Nephron (organoid): ENCODE measurements around the gene ATXN1.

Experiments used
- H3K27ac Mint-ChIP-seq, 3 experiments: 2 replicates each; pipeline ENCODE4 v1.8.0; 2020; ENCODE audit warnings: mixed read lengths in 3 of 3, mild to moderate bottlenecking in 2 of 3, moderate library complexity in 1 of 3
- H3K27me3 Mint-ChIP-seq: 2 replicates; pipeline ENCODE4 v1.8.0; 2021; ENCODE audit warnings: low read depth, mild to moderate bottlenecking, moderate library complexity, mixed read lengths
- H3K36me3 Mint-ChIP-seq: 2 replicates; pipeline ENCODE4 v1.8.0; 2020; ENCODE audit warnings: low read depth, mixed read lengths
- H3K4me1 Mint-ChIP-seq: 2 replicates; pipeline ENCODE4 v1.8.0; 2020; ENCODE audit warnings: mixed read lengths
- H3K4me3 Mint-ChIP-seq, 3 experiments: 2 replicates each; pipeline ENCODE4 v1.8.0; 2020; ENCODE audit warnings: mild to moderate bottlenecking in 3 of 3, mixed read lengths in 3 of 3, moderate library complexity in 2 of 3
- H3K9me3 Mint-ChIP-seq: 2 replicates; pipeline ENCODE4 v1.8.0; 2020; ENCODE audit warnings: mixed read lengths
- CTCF ChIP-seq, 3 experiments: fragments of 200-600 bp; sonication (generic); IDR thresholded peaks; one replicate each; pipeline ENCODE4 v1.5.0; 2021; ENCODE audit warnings: antibody characterized with exemption in 3 of 3; ENCODE audit not compliant: unreplicated experiment in 3 of 3

The ATXN1 gene

GRCh38 chr6:16730738-16731477 lies 30.4 kb downstream of the ATXN1 start:
- Mint-ChIP-seq H3K4me3 (peak overlapping the region in 1 of 3 experiments; percentile 9), H3K9me3 (no peaks in the 10 kb centered on the region), H3K36me3 (peaks cover 6% of the 10 kb centered on the region), H3K4me1 (peaks cover 42% of the 10 kb centered on the region), H3K27ac (peak overlapping the region; percentile 13 to 64 (median 53)), H3K27me3 (no peaks in the 10 kb centered on the region)
- no peak for TF ChIP-seq CTCF (IDR thresholded peaks at IDR 0.05; ENCODE audit: unreplicated experiment in 3 of 3)

- H3K9me3 Mint-ChIP-seq, result no peaks in the 10 kb centered on the region
- H3K27ac Mint-ChIP-seq, result peak overlapping the region in 2 of 3 experiments; percentile 71 to 77
- no peak for TF ChIP-seq CTCF (IDR thresholded peaks at IDR 0.05; ENCODE audit: unreplicated experiment in 3 of 3)
- no peaks in the 10 kb centered on the region for H3K27me3 Mint-ChIP-seq
- peaks cover 52% of the 10 kb centered on the region for H3K4me1 Mint-ChIP-seq
- no peak overlapping the region for H3K4me3 Mint-ChIP-seq
- peaks cover 6% of the 10 kb centered on the region for H3K36me3 Mint-ChIP-seq
Observed at GRCh38 chr6:16729744-16730143, 31.5 kb downstream of the ATXN1 start.

- Mint-ChIP-seq H3K9me3 (no peaks in the 10 kb centered on the region), H3K4me1 (peaks cover 57% of the 10 kb centered on the region), H3K36me3 (peaks cover 3% of the 10 kb centered on the region), H3K4me3 (no peak overlapping the region), H3K27me3 (no peaks in the 10 kb centered on the region), H3K27ac (peak overlapping the region; percentile 71 to 89 (median 77))
- TF ChIP-seq CTCF (IDR thresholded peaks at IDR 0.05; ENCODE audit: unreplicated experiment in 3 of 3), result no peak
Observed at GRCh38 chr6:16729183-16729691, 32.0 kb downstream of the ATXN1 start.

GRCh38 chr6:16728513-16729182 lies 32.6 kb downstream of the ATXN1 start:
- Mint-ChIP-seq H3K36me3 (no peaks in the 10 kb centered on the region), H3K9me3 (no peaks in the 10 kb centered on the region), H3K4me3 (no peak overlapping the region), H3K27ac (peak overlapping the region; percentile 71 to 89 (median 77)), H3K27me3 (no peaks in the 10 kb centered on the region), H3K4me1 (peaks cover 63% of the 10 kb centered on the region)
- TF ChIP-seq CTCF (IDR thresholded peaks at IDR 0.05; ENCODE audit: unreplicated experiment in 3 of 3), result no peak

GRCh38 chr6:16727996-16728395 lies 33.3 kb downstream of the ATXN1 start:
- Mint-ChIP-seq H3K36me3 (no peaks in the 10 kb centered on the region), H3K4me3 (no peak overlapping the region), H3K9me3 (no peaks in the 10 kb centered on the region), H3K4me1 (peaks cover 69% of the 10 kb centered on the region), H3K27ac (no peak overlapping the region), H3K27me3 (no peaks in the 10 kb centered on the region)
- TF ChIP-seq CTCF (IDR thresholded peaks at IDR 0.05; ENCODE audit: unreplicated experiment in 3 of 3), result no peak
